ENCODE data around the gene ACBD6.

DNA sequence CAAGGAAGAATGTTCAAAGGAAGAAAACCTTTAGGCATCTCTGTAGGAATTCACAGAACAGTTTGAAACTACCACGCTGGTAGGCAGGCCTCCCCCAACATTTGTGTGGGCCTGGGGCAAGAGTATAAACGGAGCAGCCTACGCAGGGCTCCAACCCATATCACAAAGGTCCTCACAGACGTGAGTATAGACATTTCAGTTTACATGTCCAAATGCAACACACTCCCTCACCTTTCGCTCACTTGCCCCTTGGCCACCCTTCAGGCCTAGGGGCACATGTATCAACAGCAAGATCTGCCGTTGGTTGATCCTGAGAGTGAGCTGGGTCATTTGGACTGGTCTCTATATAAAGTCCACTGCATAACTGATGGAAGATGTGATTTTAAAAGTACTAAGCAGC is 133.3 kb downstream of the ACBD6 start:
- TF ChIP-seq, protein P1, sequence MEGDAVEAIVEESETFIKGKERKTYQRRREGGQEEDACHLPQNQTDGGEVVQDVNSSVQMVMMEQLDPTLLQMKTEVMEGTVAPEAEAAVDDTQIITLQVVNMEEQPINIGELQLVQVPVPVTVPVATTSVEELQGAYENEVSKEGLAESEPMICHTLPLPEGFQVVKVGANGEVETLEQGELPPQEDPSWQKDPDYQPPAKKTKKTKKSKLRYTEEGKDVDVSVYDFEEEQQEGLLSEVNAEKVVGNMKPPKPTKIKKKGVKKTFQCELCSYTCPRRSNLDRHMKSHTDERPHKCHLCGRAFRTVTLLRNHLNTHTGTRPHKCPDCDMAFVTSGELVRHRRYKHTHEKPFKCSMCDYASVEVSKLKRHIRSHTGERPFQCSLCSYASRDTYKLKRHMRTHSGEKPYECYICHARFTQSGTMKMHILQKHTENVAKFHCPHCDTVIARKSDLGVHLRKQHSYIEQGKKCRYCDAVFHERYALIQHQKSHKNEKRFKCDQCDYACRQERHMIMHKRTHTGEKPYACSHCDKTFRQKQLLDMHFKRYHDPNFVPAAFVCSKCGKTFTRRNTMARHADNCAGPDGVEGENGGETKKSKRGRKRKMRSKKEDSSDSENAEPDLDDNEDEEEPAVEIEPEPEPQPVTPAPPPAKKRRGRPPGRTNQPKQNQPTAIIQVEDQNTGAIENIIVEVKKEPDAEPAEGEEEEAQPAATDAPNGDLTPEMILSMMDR (conservative IDR thresholded peaks at IDR 0.05; ENCODE audit: low read depth, low read length) = no peak
- no peak for TF ChIP-seq EZH2 (IDR thresholded peaks at IDR 0.05; ENCODE audit: borderline replicate concordance, low read depth, low read length, poor library complexity, severe bottlenecking)
